Measurements from ENCODE around the gene TSGA10IP. TPM values are rescaled to one million over a fixed set of nuclear protein-coding genes. Genes with fewer than 3 reads are reported as not detected.

The TSGA10IP gene
- total RNA-seq, 1 experiment from 2014 or later: 3.4 TPM

- TF ChIP-seq GRHL2 (CRISPR knock-in tag; IDR thresholded peaks at IDR 0.05; ENCODE audit: insufficient replicate concordance, severe bottlenecking) (no peak), HMGA2 (CRISPR knock-in tag; IDR thresholded peaks at IDR 0.05) (no peak)
- TF ChIP-seq, protein P1, sequence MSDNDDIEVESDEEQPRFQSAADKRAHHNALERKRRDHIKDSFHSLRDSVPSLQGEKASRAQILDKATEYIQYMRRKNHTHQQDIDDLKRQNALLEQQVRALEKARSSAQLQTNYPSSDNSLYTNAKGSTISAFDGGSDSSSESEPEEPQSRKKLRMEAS (CRISPR knock-in tag; IDR thresholded peaks at IDR 0.05): no peak
These were observed 31.2 kb downstream of the TSGA10IP start (continued) for GRCh38 chr11:65976216-65977176.

- ChIA-PET POLR2A (no interaction called here), CTCF (no interaction called here)
- no peak overlapping the region for H3K27ac Mint-ChIP-seq
- peaks cover 36% of the 10 kb centered on the region for H3K36me3 Mint-ChIP-seq
- H3K4me3 Mint-ChIP-seq: no peak overlapping the region
- H3K4me1 Mint-ChIP-seq: no peaks in the 10 kb centered on the region
- H3K27me3 Mint-ChIP-seq (ENCODE audit: low read depth): no peaks in the 10 kb centered on the region
- H3K9me3 Mint-ChIP-seq: no peaks in the 10 kb centered on the region
- TF ChIP-seq STAT6 (CRISPR knock-in tag; conservative IDR thresholded peaks at IDR 0.05; ENCODE audit: low read depth): no peak
- TF ChIP-seq JUN (CRISPR knock-in tag; IDR thresholded peaks at IDR 0.05): no peak
- TF ChIP-seq PRDM15 (CRISPR knock-in tag; IDR thresholded peaks at IDR 0.05): no peak
- no peak for TF ChIP-seq ATF3 (CRISPR knock-in tag; conservative IDR thresholded peaks at IDR 0.05)
- TF ChIP-seq FOXP4 (CRISPR knock-in tag; IDR thresholded peaks at IDR 0.05): no peak
- no peak for TF ChIP-seq IRF2 (CRISPR knock-in tag; IDR thresholded peaks at IDR 0.05; ENCODE audit: borderline replicate concordance, low read depth)
- no peak for TF ChIP-seq ZNF396 (CRISPR knock-in tag; IDR thresholded peaks at IDR 0.05; ENCODE audit: borderline replicate concordance)
- DNase-seq (ENCODE audit: low spot score) (no peak), ATAC-seq (no peak)
These were observed 32.5 kb downstream of the TSGA10IP start for GRCh38 chr11:65977621-65978390.
